H1 (cell line): ENCODE results near the gene EFCAB6. TPM values are rescaled to one million over a fixed set of nuclear protein-coding genes. Genes with fewer than 3 reads are reported as not detected.

Experiments used
- CTCF ChIA-PET: fragments of 300-600 bp; sonication (Branson Sonifier 250); formaldehyde crosslinking; loops from one replicate; lab custom pipeline; 2021; ENCODE audit not compliant: partially characterized antibody; lab: Charles Lee
- POLR2A ChIA-PET: fragments of 300-600 bp; sonication (Branson Sonifier 250); formaldehyde crosslinking; loops from one replicate; lab custom pipeline; 2021; ENCODE audit warnings: inconsistent platforms; ENCODE audit not compliant: partially characterized antibody; lab: Charles Lee
- DNase-seq, 2 experiments: peaks; one replicate each; pipeline versions ENCODE4 v3.0.0 to v3.0.0-alpha.2; 2010 to 2022; ENCODE audit warnings: low spot score in 2 of 2, low read depth in 1 of 2, mixed read lengths in 1 of 2
- FAIRE-seq: peaks from 2 replicates; lab custom pipeline; 2011; peaks lifted over from hg19 to GRCh38; lab: Jason Lieb, UNC
- H2AFZ ChIP-seq: 2 replicates; pipeline ENCODE4 v1.8.1; 2012; ENCODE audit warnings: low read length, inconsistent platforms
- H2AK5ac ChIP-seq: 2 replicates; pipeline ENCODE4 v1.6.1; 2013; ENCODE audit warnings: low read depth, low read length
- H2BK120ac ChIP-seq: replicated peaks from 2 replicates; pipeline ENCODE3; 2013; ENCODE audit warnings: low read depth, low read length, inconsistent platforms
- H2BK12ac ChIP-seq: 2 replicates; pipeline ENCODE4 v1.6.1; 2013; ENCODE audit warnings: low read depth, low read length
- H2BK15ac ChIP-seq: 2 replicates; pipeline ENCODE4 v1.6.1; 2013; ENCODE audit warnings: low read length
- H2BK20ac ChIP-seq: 2 replicates; pipeline ENCODE4 v1.6.1; 2013; ENCODE audit warnings: low read length
- H2BK5ac ChIP-seq: 2 replicates; pipeline ENCODE4 v1.6.1; 2013; ENCODE audit warnings: low read depth, low read length
- H3K14ac ChIP-seq: 2 replicates; pipeline ENCODE4 v1.6.1; 2013; ENCODE audit warnings: inconsistent platforms; ENCODE audit not compliant: insufficient read length
- H3K18ac ChIP-seq: 2 replicates; pipeline ENCODE4 v1.6.1; 2013; ENCODE audit warnings: low read length; ENCODE audit errors: extremely low read depth
- H3K23ac ChIP-seq: 2 replicates; pipeline ENCODE4 v1.6.1; 2013; ENCODE audit warnings: inconsistent platforms; ENCODE audit not compliant: insufficient read length
- H3K23me2 ChIP-seq: 2 replicates; pipeline ENCODE4 v1.6.1; 2013; ENCODE audit warnings: low read depth, low read length
- H3K27ac ChIP-seq: 2 replicates; pipeline ENCODE4 v1.6.1; 2011; ENCODE audit warnings: low read depth, low read length, inconsistent platforms
- H3K27me3 ChIP-seq, 4 experiments: replicated peaks in 1 of 4; 1 replicate in 1 of 4; 2 replicates in 3 of 4; pipeline versions ENCODE4 v1.6.1 to v1.8.1; 2011 to 2013; ENCODE audit warnings: low read length in 3 of 4, mild to moderate bottlenecking in 3 of 4, inconsistent platforms in 2 of 4, mixed read lengths in 2 of 4, moderate library complexity in 1 of 4; ENCODE audit not compliant: control insufficient read depth in 3 of 4, insufficient read depth in 3 of 4; ENCODE audit errors: extremely low read depth in 1 of 4
- H3K36me3 ChIP-seq, 4 experiments: 2 replicates each; pipeline versions ENCODE4 v1.6.1 to v1.8.1; 2011 to 2013; ENCODE audit warnings: mild to moderate bottlenecking in 4 of 4, low read length in 3 of 4, moderate library complexity in 2 of 4, control low read depth in 1 of 4, inconsistent platforms in 1 of 4; ENCODE audit not compliant: insufficient read depth in 4 of 4, control insufficient read depth in 2 of 4
- H3K4ac ChIP-seq: replicated peaks from 2 replicates; pipeline ENCODE3; 2013; ENCODE audit warnings: low read length, low read depth, mixed read lengths, inconsistent platforms; ENCODE audit not compliant: insufficient read length
- H3K4me1 ChIP-seq, 4 experiments: replicated peaks in 1 of 4; 1 replicate in 1 of 4; 2 replicates in 3 of 4; pipeline versions ENCODE4 v1.6.1 to v1.8.1; 2011 to 2013; ENCODE audit warnings: low read length in 3 of 4, inconsistent platforms in 2 of 4, mixed read lengths in 1 of 4; ENCODE audit not compliant: insufficient read depth in 4 of 4, control insufficient read depth in 3 of 4
- H3K4me2 ChIP-seq, 2 experiments: 2 replicates each; pipeline versions ENCODE4 v1.6.1 to v1.8.1; 2011 to 2013; ENCODE audit warnings: low read depth in 2 of 2, low read length in 2 of 2, control low read depth in 1 of 2, inconsistent platforms in 1 of 2, mild to moderate bottlenecking in 1 of 2; ENCODE audit not compliant: insufficient read depth in 1 of 2
- H3K4me3 ChIP-seq, 4 experiments: fragments of 200-600, 300-600 bp in 1 of 4; sonication (generic), shearing (Covaris generic), sonication (Bioruptor Twin) in 1 of 4; 2 replicates each; pipeline versions ENCODE4 v1.5.1 to v1.8.1; 2011 to 2016; ENCODE audit warnings: low read length in 4 of 4, low read depth in 3 of 4, control low read depth in 2 of 4, inconsistent platforms in 2 of 4, mild to moderate bottlenecking in 2 of 4, mixed read lengths in 1 of 4, moderate library complexity in 1 of 4; ENCODE audit not compliant: insufficient read depth in 2 of 4; ENCODE audit errors: extremely low read depth in 1 of 4
- H3K56ac ChIP-seq: replicated peaks from 2 replicates; pipeline ENCODE3; 2013; ENCODE audit warnings: low read depth, mild to moderate bottlenecking, mixed read lengths, low read length, inconsistent platforms; ENCODE audit not compliant: insufficient read length
- H3K79me1 ChIP-seq: 2 replicates; pipeline ENCODE4 v1.6.1; 2013; ENCODE audit warnings: low read depth, low read length, control low read depth
- H3K79me2 ChIP-seq, 2 experiments: 2 replicates each; pipeline versions ENCODE4 v1.6.1 to v1.8.1; 2012 to 2013; ENCODE audit warnings: low read length in 2 of 2, mild to moderate bottlenecking in 2 of 2, inconsistent platforms in 1 of 2; ENCODE audit not compliant: insufficient read depth in 2 of 2, control insufficient read depth in 1 of 2
- H3K9ac ChIP-seq, 4 experiments: replicated peaks in 1 of 4; 1 replicate in 1 of 4; 2 replicates in 3 of 4; pipeline versions ENCODE4 v1.6.1 to v1.8.1; 2011 to 2013; ENCODE audit warnings: low read depth in 3 of 4, low read length in 3 of 4, control low read depth in 2 of 4, mild to moderate bottlenecking in 2 of 4, moderate library complexity in 2 of 4, inconsistent platforms in 1 of 4; ENCODE audit errors: extremely low read depth in 1 of 4
- H3K9me3 ChIP-seq, 2 experiments: 2 replicates each; pipeline versions ENCODE4 v1.6.1 to v1.8.1; 2012 to 2013; ENCODE audit warnings: mild to moderate bottlenecking in 2 of 2, moderate library complexity in 2 of 2, control low read depth in 1 of 2, inconsistent platforms in 1 of 2, low read depth in 1 of 2, low read length in 1 of 2, mixed read lengths in 1 of 2; ENCODE audit not compliant: insufficient read depth in 2 of 2
- H4K20me1 ChIP-seq, 2 experiments: replicated peaks in 1 of 2; 2 replicates each; pipeline versions ENCODE3 to v1.8.1; 2011 to 2013; ENCODE audit warnings: inconsistent platforms in 2 of 2, low read length in 2 of 2, mild to moderate bottlenecking in 1 of 2; ENCODE audit not compliant: insufficient read depth in 2 of 2, control insufficient read depth in 1 of 2
- H4K5ac ChIP-seq: 2 replicates; pipeline ENCODE4 v1.6.1; 2013; ENCODE audit warnings: low read length, low read depth, mixed read lengths, inconsistent platforms; ENCODE audit not compliant: insufficient read length
- H4K8ac ChIP-seq: 2 replicates; pipeline ENCODE4 v1.8.0; 2013; ENCODE audit warnings: mild to moderate bottlenecking, moderate library complexity, low read length, inconsistent platforms; ENCODE audit not compliant: insufficient read depth; ENCODE audit errors: extremely low read depth
- H4K91ac ChIP-seq: replicated peaks from 2 replicates; pipeline ENCODE3; 2013; ENCODE audit warnings: low read length, mixed read lengths, inconsistent platforms; ENCODE audit not compliant: insufficient read length
- ASH2L ChIP-seq: fragments of 200-600, 300-600 bp; sonication (generic); IDR thresholded peaks from one replicate; pipeline ENCODE4 v1.7.1; 2017; ENCODE audit warnings: low read length
- ATF2 ChIP-seq: IDR thresholded peaks from 2 replicates; pipeline ENCODE4 v1.6.1; 2012; ENCODE audit warnings: low read length, inconsistent platforms
- CEBPB ChIP-seq: IDR thresholded peaks from 2 replicates; pipeline ENCODE4 v1.6.1; 2012; ENCODE audit warnings: low read depth, low read length
- FOSL1 ChIP-seq: IDR thresholded peaks from 2 replicates; pipeline ENCODE4 v1.6.1; 2011; ENCODE audit warnings: mild to moderate bottlenecking, low read depth, low read length, moderate library complexity; ENCODE audit not compliant: insufficient read depth
- JUND ChIP-seq: IDR thresholded peaks from 2 replicates; pipeline ENCODE4 v1.6.1; 2011; ENCODE audit warnings: mild to moderate bottlenecking, improper control_type of control experiment, low read length
- SP4 ChIP-seq: IDR thresholded peaks from 2 replicates; pipeline ENCODE4 v1.6.1; 2012; ENCODE audit warnings: low read length, inconsistent platforms
- WGBS, 2 experiments: shearing (Covaris generic) in 1 of 2; methylation state at CpG; one replicate each; pipeline versions ENCODE4 v1.1.6 to v1.1.7; 2013 to 2015; ENCODE audit warnings: low lambda C conversion rate in 2 of 2, mixed read lengths in 2 of 2, inconsistent platforms in 1 of 2, low coverage in 1 of 2, missing lambda C conversion rate in 1 of 2; ENCODE audit not compliant: insufficient replicate concordance in 2 of 2, insufficient coverage in 1 of 2, insufficient read length in 1 of 2; ENCODE audit errors: extremely low coverage in 1 of 2, missing lambda C conversion rate in 1 of 2; 5-methylcytosine and 5-hydroxymethylcytosine counted together
- polyA plus RNA-seq, 7 experiments: library from polyadenylated mRNA; depleted of rRNA in 3 of 7; stranded (reverse) in 5 of 7; unstranded in 2 of 7; fragments of >200 nt in 5 of 7; fragments of 200-250 nt in 2 of 7; gene quantifications; 1 replicate in 5 of 7; 2 replicates in 1 of 7; 4 replicates in 1 of 7; pipeline versions ENCODE4 v1.2.1 to v1.2.3, GENCODE V29; 2011 to 2013; ENCODE audit warnings: missing spikeins in 2 of 7, mixed read lengths in 2 of 7
- total RNA-seq: library from RNA; stranded (reverse); fragmentation: NEBNext Ultra II Directional; extraction: Animal tissue kit (Norgen Biotek cat#: 25700); gene quantifications from 2 replicates; pipeline ENCODE4 v1.2.1, GENCODE V29; 2021
- TF ChIP-seq, protein P1 (sequence below): IDR thresholded peaks from 2 replicates; pipeline ENCODE4 v1.6.1; 2012; ENCODE audit warnings: inconsistent platforms

The EFCAB6 gene
- total and polyA plus RNA-seq, 2 of the 8 experiments (the other 6 are each of a cell fraction or from before 2014, with no cell fraction given): 0.32 to 1.7 TPM

DNA sequence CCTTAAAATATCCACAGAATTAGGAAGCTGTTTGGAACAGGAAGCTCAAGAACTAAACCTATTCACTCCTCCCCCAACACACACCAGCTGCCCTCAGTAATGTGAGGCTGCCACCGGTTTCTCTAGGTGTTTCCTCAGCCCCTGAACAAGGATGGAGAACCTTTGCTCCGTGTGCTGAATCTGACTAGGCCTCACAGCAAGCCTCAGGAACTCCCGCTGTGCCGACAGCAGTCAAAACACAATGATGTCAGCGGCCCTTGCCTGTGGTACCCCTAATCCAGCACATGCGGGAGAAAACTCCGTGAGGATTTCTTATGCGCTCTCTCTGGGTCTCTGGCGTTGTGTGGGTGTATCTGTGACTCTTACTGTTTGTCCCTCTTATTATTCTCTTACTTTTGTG is 153.3 kb downstream of the EFCAB6 start:
- H2BK20ac ChIP-seq: no peak overlapping the region
- H4K20me1 ChIP-seq: no peaks in the 10 kb centered on the region
- ChIA-PET POLR2A (no interaction called here), CTCF (interaction anchor here (0.7 to 1.8 kb wide), 3 partner anchors 11 to 114 kb away, joined by 3 to 4 read pairs (median 3); no protein-coding TSS in a partner anchor)
- H3K4me1 ChIP-seq: peaks cover 0 to 10% (median 8%) of the 10 kb centered on the region in 4 experiments; a peak in 6 of 7 replicates
- H3K79me1 ChIP-seq: no peaks in the 10 kb centered on the region
- FAIRE-seq (peak; percentile 36), DNase-seq (peak; percentile 19 to 56)
- H2BK5ac ChIP-seq: no peak overlapping the region
- H2BK12ac ChIP-seq: no peak overlapping the region
- no peak overlapping the region for H3K23ac ChIP-seq
- no peaks in the 10 kb centered on the region for H3K9me3 ChIP-seq
- no peak overlapping the region for H2BK15ac ChIP-seq
- H2BK120ac ChIP-seq: no peak overlapping the region
- H3K79me2 ChIP-seq: no peaks in the 10 kb centered on the region
- H3K4me3 ChIP-seq: no peak overlapping the region
- no peak overlapping the region for H3K18ac ChIP-seq
- no peak overlapping the region for H4K91ac ChIP-seq
- no peaks in the 10 kb centered on the region for H3K27me3 ChIP-seq
- no peak for TF ChIP-seq CEBPB
- peak; percentile 36; the same call in 1 of the 2 replicates for TF ChIP-seq JUND
- TF ChIP-seq ASH2L: no peak
- no peak for TF ChIP-seq FOSL1
- TF ChIP-seq, protein P1, sequence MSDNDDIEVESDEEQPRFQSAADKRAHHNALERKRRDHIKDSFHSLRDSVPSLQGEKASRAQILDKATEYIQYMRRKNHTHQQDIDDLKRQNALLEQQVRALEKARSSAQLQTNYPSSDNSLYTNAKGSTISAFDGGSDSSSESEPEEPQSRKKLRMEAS: 0 out of 2 replicates have a peak, but pooled peaks have one; percentile 23
- TF ChIP-seq ATF2: peak; percentile 82; the same call in 1 of the 2 replicates
- TF ChIP-seq SP4: no peak
- H3K56ac ChIP-seq: no peak overlapping the region
- 42% methylated on average over 9 of the region's 9 CpGs; no CpG with 5 or more reads in 1 of the 2 experiments for WGBS, 2 experiments
- no peaks in the 10 kb centered on the region for H3K23me2 ChIP-seq
- no peak overlapping the region for H4K8ac ChIP-seq
- no peak overlapping the region for H3K14ac ChIP-seq
- H3K4me2 ChIP-seq: peak overlapping the region; percentile 11 to 37; a peak in 1 of 4 replicates
- H3K4ac ChIP-seq: no peak overlapping the region
- no peak overlapping the region for H3K9ac ChIP-seq
- no peaks in the 10 kb centered on the region; a peak in 1 of 8 replicates for H3K36me3 ChIP-seq
- H2AK5ac ChIP-seq: no peak overlapping the region
- no peak overlapping the region for H3K27ac ChIP-seq
- no peak overlapping the region for H4K5ac ChIP-seq
- no peak overlapping the region for H2AFZ ChIP-seq
